ENCODE results near the gene MAP4. TPM values are rescaled to one million over a fixed set of nuclear protein-coding genes. Genes with fewer than 3 reads are reported as not detected.

The MAP4 gene
- total RNA-seq, 1 donor from 2014 or later, result 319 TPM

- no peak for TF ChIP-seq CTCF (IDR thresholded peaks at IDR 0.05; ENCODE audit: partially characterized antibody, unreplicated experiment)
- Mint-ChIP-seq H3K4me3 (ENCODE audit: unreplicated experiment) (peak overlapping the region; percentile 8), H3K9me3 (ENCODE audit: unreplicated experiment) (peaks cover 14% of the 10 kb centered on the region)
Measured at GRCh38 chr3:48058091-48058490, 41.9 kb upstream of the MAP4 start.

GRCh38 chr3:48057521-48057920 lies 41.3 kb upstream of the MAP4 start:
- TF ChIP-seq CTCF (IDR thresholded peaks at IDR 0.05; ENCODE audit: partially characterized antibody, unreplicated experiment), result no peak
- Mint-ChIP-seq H3K4me3 (ENCODE audit: unreplicated experiment) (no peak overlapping the region), H3K4me1 (ENCODE audit: low read depth, unreplicated experiment) (no peaks in the 10 kb centered on the region), H3K27ac (ENCODE audit: unreplicated experiment) (no peak overlapping the region), H3K36me3 (ENCODE audit: unreplicated experiment) (peaks cover 18% of the 10 kb centered on the region), H3K9me3 (ENCODE audit: unreplicated experiment) (peaks cover 14% of the 10 kb centered on the region), H3K27me3 (ENCODE audit: unreplicated experiment) (peaks cover 8% of the 10 kb centered on the region)
- DNase-seq, result no peak

More at GRCh38 chr3:48058091-48058490, 41.9 kb upstream of the MAP4 start:
- Mint-ChIP-seq H3K36me3 (ENCODE audit: unreplicated experiment) (peaks cover 20% of the 10 kb centered on the region), H3K27ac (ENCODE audit: unreplicated experiment) (peak overlapping the region; percentile 84), H3K27me3 (ENCODE audit: unreplicated experiment) (peaks cover 9% of the 10 kb centered on the region), H3K4me1 (ENCODE audit: low read depth, unreplicated experiment) (no peaks in the 10 kb centered on the region)
- no peak for DNase-seq

GRCh38 chr3:48047841-48048464 lies 31.7 kb upstream of the MAP4 start:
- Mint-ChIP-seq H3K36me3 (ENCODE audit: unreplicated experiment) (no peaks in the 10 kb centered on the region), H3K9me3 (ENCODE audit: unreplicated experiment) (peaks cover 6% of the 10 kb centered on the region), H3K27me3 (ENCODE audit: unreplicated experiment) (peaks cover 6% of the 10 kb centered on the region), H3K4me3 (ENCODE audit: unreplicated experiment) (no peak overlapping the region), H3K27ac (ENCODE audit: unreplicated experiment) (peak overlapping the region; percentile 75), H3K4me1 (ENCODE audit: low read depth, unreplicated experiment) (peaks cover 8% of the 10 kb centered on the region)
- no peak for DNase-seq
- TF ChIP-seq CTCF (IDR thresholded peaks at IDR 0.05; ENCODE audit: partially characterized antibody, unreplicated experiment), result no peak

- peaks cover 4% of the 10 kb centered on the region for H3K9me3 Mint-ChIP-seq (ENCODE audit: unreplicated experiment)
- H3K27me3 Mint-ChIP-seq (ENCODE audit: unreplicated experiment), result peaks cover 1% of the 10 kb centered on the region
- DNase-seq, result no peak
- H3K27ac Mint-ChIP-seq (ENCODE audit: unreplicated experiment), result peak overlapping the region; percentile 72
- no peak for TF ChIP-seq CTCF (IDR thresholded peaks at IDR 0.05; ENCODE audit: partially characterized antibody, unreplicated experiment)
- H3K36me3 Mint-ChIP-seq (ENCODE audit: unreplicated experiment), result no peaks in the 10 kb centered on the region
- no peak overlapping the region for H3K4me3 Mint-ChIP-seq (ENCODE audit: unreplicated experiment)
- H3K4me1 Mint-ChIP-seq (ENCODE audit: low read depth, unreplicated experiment), result peaks cover 9% of the 10 kb centered on the region
Measured at GRCh38 chr3:48042071-48042760, 26.0 kb upstream of the MAP4 start.

Data from glutamatergic neuron (in vitro differentiated cells).